ENCODE measurements around the gene CDKAL1.

Gene CDKAL1

GRCh38 chr6:21279619-21280018 lies 745.4 kb downstream of the CDKAL1 start:
- no peak for DNase-seq

GRCh38 chr6:21281366-21281765 lies 747.1 kb downstream of the CDKAL1 start:
- no peak for DNase-seq

All from activated CD4-positive, alpha-beta T cell treated with anti-CD3 and anti-CD28 coated beads for 4 hours (primary cell).